Hepatocyte (in vitro differentiated cells): ENCODE results near the gene PLCH2.

Source experiments
- CTCF ChIP-seq: fragments of 200-600 bp; sonication (generic); IDR thresholded peaks from 2 replicates; pipeline ENCODE4 v1.5.1; 2016; ENCODE audit warnings: antibody characterized with exemption, mild to moderate bottlenecking; ENCODE audit not compliant: poor library complexity
- EZH2phosphoT487 ChIP-seq: fragments of 200-600 bp; sonication (generic); IDR thresholded peaks from one replicate; pipeline ENCODE4 v1.6.1; 2018; ENCODE audit warnings: antibody characterized with exemption, mild to moderate bottlenecking, low read depth, moderate library complexity; ENCODE audit not compliant: unreplicated experiment, severe bottlenecking

- TF ChIP-seq CTCF (no peak), EZH2phosphoT487 (no peak)
These were observed 41.9 kb downstream of the PLCH2 start for GRCh38 chr1:2517966-2518365.
